MM.1S (cell line): ENCODE measurements around the gene KRTAP25-1.

Source experiments
- EZH2 ChIP-seq: fragments of 300-600 bp; sonication (generic); optimal IDR thresholded peaks from 2 replicates; pipeline ENCODE3; 2017; ENCODE audit warnings: low read depth, mild to moderate bottlenecking, antibody characterized with exemption, low read length, mixed read lengths
- EZH2phosphoT487 ChIP-seq: fragments of 300-600 bp; sonication (generic); IDR thresholded peaks from 2 replicates; pipeline ENCODE4 v1.6.1; 2018; ENCODE audit warnings: antibody characterized with exemption, low read length
- TF ChIP-seq, protein P1 (sequence below): fragments of 300-600 bp; sonication (generic); IDR thresholded peaks from 2 replicates; pipeline ENCODE4 v1.5.1; 2016; ENCODE audit warnings: antibody characterized with exemption, low read length, mixed read lengths

DNA sequence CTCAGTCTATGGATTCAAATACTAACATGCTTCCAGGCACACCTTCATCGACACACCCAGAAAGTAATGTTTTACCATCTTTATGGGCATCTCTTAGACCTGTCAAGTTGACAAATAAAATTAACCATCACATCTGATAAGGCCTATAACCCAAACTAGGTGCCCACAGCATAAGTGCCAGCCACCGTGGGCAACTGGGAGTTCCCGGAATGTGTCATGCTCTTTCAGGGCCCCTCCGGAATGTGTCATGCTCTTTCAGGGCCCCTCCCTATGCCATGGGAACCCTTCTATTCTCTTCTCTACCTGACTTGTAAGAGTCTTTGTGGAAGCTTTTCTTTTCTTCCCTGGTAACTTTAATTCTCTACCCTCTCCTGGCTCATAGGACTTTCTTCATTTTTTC is 33.2 kb downstream of the KRTAP25-1 start:
- TF ChIP-seq, protein P1, sequence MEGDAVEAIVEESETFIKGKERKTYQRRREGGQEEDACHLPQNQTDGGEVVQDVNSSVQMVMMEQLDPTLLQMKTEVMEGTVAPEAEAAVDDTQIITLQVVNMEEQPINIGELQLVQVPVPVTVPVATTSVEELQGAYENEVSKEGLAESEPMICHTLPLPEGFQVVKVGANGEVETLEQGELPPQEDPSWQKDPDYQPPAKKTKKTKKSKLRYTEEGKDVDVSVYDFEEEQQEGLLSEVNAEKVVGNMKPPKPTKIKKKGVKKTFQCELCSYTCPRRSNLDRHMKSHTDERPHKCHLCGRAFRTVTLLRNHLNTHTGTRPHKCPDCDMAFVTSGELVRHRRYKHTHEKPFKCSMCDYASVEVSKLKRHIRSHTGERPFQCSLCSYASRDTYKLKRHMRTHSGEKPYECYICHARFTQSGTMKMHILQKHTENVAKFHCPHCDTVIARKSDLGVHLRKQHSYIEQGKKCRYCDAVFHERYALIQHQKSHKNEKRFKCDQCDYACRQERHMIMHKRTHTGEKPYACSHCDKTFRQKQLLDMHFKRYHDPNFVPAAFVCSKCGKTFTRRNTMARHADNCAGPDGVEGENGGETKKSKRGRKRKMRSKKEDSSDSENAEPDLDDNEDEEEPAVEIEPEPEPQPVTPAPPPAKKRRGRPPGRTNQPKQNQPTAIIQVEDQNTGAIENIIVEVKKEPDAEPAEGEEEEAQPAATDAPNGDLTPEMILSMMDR, result no peak
- no peak for TF ChIP-seq EZH2phosphoT487
- no peak for TF ChIP-seq EZH2
